Brain pericyte (primary cell): ENCODE measurements around the gene TRIM31.

Source experiments
- DNase-seq: peaks from one replicate; pipeline ENCODE4 v3.0.0-alpha.2; 2012; ENCODE audit warnings: low read depth, low spot score

TRIM31 gene

GRCh38 chr6:30113841-30114240, 951 bp upstream of the TRIM31 start:
- no peak for DNase-seq

- no peak for DNase-seq
These were observed 392 bp downstream of the TRIM31 start for GRCh38 chr6:30112402-30112994.

- DNase-seq, result no peak
These were observed 1.5 kb downstream of the TRIM31 start for GRCh38 chr6:30111266-30111856.

GRCh38 chr6:30104661-30105060, 8.2 kb downstream of the TRIM31 start:
- DNase-seq, result no peak

DNA sequence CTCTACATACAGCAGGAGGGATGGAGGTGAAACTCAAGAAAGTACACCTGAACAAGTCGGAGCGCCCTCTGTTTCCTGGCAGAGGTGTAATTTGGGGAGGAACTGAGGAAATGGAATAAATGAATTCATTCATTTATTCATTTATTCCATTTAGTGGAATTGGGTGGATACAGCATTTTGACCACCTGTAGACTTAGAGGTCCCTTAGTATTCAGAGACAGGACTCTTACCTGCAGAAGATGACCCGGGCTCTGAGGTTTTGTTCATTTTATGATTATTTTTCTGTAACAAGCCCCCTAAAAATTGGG, 9.1 kb downstream of the TRIM31 start:
- DNase-seq, result no peak

GRCh38 chr6:30102970-30103871, 9.7 kb downstream of the TRIM31 start:
- DNase-seq, result peak; percentile 41

GRCh38 chr6:30102414-30102969, 10.4 kb downstream of the TRIM31 start:
- DNase-seq, result no peak

DNA sequence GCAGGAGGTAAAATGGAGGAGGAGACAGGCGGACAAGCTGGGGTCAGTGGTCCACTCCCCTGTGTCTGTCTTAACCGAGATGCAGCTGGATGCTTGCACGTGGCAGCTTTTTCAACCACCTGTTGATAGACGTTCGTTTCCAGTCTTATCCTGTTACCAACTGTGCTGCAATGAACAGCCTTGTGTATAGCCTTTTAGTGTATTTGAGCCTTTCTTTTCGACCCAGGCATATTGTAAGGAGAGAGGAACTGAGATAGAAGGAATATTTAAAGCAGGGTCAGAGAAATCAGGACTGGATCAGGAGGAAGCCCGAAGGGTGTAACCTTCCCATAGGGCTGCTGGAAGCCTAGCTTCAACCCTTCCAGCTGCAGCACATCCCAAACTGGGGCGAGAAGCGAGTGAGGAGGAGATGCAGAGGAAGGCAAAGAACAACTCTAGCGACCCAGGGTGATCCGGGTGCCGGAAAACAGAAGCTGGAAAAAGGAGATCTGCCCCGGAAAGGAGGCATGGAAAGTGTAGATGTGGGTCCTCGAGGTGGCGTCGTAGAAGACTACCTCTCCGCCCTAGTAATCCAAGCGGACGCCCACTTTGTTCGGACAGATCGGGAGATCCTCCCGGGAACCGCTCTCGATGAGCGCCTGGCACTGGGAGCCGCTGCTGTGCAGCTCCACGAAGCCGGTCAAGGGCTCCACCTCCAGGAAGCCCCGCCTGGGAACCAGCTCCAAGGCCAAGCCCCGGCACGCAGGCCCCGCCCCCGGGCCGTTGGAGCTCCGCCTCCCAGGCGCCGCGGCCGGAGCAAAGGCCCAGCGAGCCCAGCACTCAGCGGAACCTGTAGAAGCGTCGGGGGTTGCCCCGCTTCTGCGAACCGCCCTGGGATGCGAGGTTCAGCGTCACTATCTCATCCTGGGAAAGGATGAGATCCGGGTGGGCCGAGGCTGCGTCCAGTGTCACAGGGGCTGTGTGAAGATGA, 11.2 kb downstream of the TRIM31 start:
- DNase-seq, result no peak

GRCh38 chr6:30100585-30101443, 12.1 kb downstream of the TRIM31 start:
- DNase-seq, result no peak

GRCh38 chr6:30100154-30100553, 12.7 kb downstream of the TRIM31 start:
- DNase-seq, result no peak

GRCh38 chr6:30097902-30098768, 14.8 kb downstream of the TRIM31 start:
- DNase-seq, result no peak

- no peak for DNase-seq
These were observed 16.1 kb downstream of the TRIM31 start for GRCh38 chr6:30096829-30097228.

DNA sequence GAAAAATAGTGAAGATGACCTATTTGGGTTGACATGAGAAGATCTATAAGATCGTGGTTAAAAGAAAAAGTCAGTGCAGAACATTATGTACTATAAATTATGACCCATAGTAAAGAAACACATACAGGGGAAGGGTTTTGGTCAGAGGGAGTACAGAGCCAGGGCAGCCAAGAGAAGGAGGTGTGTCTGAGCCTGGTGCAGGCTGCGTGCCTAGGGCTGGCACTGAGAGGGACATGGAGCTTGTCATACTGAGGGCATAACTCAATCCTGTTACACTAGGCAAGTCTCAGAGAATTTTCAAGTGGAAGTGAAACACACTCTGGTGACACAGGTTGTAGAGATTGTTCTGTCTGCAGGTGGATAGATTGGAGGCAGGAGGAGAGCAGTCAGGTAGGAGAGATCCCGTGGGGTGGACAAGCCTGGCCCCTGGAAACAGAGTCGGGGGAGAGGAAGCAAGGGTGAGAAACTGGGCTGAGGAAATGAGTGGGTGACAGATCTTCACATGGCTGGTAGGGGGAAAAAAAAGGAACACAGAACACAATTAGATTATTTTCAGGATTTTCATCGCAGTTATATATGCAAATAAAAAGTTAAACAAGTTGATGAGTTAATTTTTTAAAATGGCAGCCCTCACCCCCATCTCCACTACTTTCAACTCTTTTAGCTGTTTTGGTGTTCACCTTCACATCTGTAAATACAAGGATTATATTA, 18.8 kb downstream of the TRIM31 start:
- no peak for DNase-seq

GRCh38 chr6:30092852-30093543, 19.9 kb downstream of the TRIM31 start:
- DNase-seq, result no peak

- no peak for DNase-seq
These were observed 21.1 kb downstream of the TRIM31 start for GRCh38 chr6:30091577-30092381.

DNA sequence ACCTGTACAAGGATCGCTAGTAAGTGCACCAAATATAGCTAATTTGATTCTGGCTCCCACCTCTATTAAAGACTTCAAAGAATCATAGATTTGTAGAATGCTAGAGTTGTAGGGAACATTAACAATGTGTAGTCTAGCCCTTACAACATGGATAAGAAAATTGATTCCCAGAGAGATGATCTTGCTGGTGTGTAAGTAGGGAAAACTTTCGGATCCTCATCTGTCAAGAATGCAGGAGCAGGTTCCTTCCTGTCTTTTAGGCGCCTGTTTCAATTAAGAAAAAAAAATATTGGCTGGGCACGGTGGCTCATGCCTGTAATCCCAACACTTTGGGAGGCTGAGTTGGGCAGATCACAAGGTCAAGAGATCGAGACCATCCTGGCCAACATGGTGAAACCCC, 25.0 kb downstream of the TRIM31 start:
- DNase-seq, result no peak

DNA sequence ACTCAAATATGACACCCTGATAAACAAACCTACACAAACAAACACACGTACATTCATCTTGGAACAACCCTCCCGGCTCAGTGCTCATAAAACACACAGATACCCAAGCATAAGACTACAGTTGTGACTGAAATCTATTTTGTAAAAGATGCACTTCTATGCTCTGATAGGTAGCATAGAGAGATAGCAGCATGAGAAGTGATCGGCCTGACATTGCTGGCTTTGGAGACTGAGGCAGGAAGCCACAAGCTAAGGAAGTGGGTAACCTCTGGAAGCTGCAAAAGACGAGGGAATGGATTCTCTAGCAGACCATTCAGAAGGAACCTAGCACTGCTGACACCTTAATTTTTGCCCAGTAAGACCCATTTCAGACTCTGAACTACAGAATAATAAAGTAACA, 35.7 kb downstream of the TRIM31 start:
- no peak for DNase-seq
